Measurements from ENCODE around the gene BICDL1.
"Not testable (repeated sequence)": the region's sequence is repeated elsewhere in the genome, so short reads cannot be mapped to it uniquely, and the experiment has no call there.

The BICDL1 gene

DNA sequence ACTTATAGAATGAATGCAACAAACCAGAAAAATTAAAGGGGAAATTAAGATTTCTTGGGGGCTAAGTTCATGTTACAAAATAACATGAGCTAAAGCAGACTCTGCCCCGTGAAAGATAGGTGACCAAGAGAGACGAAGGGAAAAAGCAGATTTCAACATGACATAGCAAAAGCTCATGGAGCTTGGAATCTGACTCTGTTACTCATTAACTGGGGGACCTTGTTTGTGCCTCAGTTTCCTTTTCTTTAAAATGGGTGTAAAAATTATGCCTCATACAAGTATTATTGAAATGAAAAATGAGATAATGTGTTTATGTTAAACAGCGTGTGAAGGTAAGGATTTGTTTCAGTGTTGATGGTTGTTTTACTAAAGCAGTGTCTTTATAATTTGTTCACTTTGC is 11.5 kb downstream of the BICDL1 start:
- no peak for DNase-seq (ENCODE audit: extremely low read depth in 1 of 2, low read depth in 1 of 2)

DNA sequence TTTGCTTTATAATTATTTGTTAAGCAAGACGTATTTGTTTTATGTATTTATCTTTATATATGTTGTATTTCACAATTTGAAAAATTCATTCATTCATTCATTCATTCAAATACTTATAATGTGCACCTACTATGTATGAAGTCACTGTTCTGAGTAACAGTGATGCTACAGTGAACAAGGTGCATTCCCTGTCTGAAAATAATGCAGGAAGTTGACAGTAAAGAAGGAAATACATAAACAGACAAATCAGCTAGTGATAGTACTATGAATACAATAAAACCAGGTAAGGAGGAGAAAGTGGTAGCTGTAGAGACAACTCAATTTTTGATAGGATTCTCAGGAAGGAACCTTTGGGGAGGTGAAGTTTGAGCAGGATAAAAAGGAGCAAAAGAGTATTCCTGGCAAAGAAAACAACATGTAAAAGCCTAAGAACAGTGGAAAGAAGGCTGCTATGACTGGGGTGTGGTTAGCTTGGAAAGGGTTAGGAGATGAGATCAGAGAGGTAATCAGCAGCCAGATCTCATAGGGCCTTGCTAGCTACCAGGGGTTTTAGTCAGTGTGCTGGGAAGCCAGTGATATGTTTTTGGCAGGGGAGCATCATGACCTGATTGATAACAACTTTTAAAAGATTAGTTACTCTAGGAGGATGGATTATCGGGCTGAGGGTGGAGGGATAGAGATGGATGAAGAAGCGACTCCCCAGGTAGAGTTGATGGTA is 17.4 kb downstream of the BICDL1 start:
- no peak for DNase-seq (ENCODE audit: extremely low read depth in 1 of 2, low read depth in 1 of 2)

DNA sequence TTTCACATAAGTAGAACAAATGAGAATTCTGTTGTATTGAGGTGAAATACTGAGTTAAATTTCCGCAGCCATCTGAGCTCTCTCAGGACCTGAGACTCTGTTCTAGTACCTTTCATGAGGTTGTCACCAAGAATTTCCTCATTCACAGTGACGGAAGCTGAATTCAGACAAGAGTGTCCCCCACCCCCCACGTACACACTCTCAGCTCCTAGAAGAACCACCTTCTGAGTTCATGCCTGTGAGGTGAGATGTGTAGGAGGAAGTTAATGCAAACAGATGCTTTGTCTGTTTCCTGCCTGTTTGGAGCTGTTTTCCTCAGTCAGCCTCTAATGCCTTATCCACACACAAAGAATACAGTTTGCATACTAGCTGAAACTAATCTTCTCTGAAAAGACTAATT is 18.2 kb downstream of the BICDL1 start:
- peak in 1 of 2 donors; percentile 75 for DNase-seq (ENCODE audit: extremely low read depth in 1 of 2, low read depth in 1 of 2)

DNA sequence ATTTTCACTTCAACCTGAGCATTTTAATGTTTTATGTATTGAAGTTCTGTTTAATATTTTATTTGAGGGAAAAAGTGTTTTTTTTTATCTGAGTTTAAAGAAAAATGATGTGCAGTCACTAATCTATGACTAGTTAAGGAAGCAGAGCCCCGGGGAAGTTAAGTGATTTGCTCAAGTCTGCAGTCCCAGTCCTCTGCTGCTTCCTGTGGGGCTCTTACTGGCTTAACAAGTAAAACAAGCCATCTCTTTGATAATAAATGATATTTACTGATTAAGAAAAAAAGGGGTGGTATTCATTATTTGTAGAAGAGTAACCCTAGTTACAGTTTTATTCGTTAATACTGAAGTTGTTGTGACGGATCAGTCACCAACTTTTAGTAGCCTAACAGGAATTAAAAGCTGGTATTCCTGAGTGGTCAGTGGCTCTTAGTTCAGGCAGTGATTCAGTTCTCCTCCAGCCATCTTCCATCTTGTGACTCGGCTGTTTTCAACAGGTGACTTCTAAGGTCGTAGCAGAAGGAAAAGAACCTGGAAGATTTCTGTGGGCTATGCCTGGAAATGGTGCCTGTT is 21.7 kb downstream of the BICDL1 start:
- DNase-seq (ENCODE audit: extremely low read depth in 1 of 2, low read depth in 1 of 2), result no peak

DNA sequence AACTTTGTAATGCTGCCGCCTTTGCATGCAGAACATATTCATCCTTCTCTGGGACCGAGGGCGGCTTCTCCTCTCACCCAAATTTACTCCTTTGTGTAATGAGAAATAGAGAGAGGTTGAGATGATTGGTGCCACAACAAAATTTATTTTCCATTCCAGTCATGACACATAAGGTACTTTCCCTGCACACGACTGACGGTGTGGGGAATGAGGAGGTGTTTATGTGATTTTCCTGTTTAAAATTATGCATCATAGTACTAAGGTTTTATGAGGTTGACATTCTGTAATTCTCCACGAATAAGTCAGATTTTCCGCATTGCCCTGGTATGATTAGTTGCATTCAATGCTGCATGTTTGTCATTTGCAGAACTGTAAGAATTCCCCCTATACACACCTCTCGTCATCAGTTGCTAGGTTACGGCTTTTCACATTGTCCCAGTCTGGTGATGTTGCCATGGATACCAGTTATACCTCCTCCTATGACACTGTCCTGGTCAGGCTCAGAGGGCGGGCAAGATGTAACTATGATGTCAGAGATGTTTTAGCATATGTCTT is 23.1 kb downstream of the BICDL1 start:
- peak in 1 of 2 donors; percentile 85 for DNase-seq (ENCODE audit: extremely low read depth in 1 of 2, low read depth in 1 of 2)

DNA sequence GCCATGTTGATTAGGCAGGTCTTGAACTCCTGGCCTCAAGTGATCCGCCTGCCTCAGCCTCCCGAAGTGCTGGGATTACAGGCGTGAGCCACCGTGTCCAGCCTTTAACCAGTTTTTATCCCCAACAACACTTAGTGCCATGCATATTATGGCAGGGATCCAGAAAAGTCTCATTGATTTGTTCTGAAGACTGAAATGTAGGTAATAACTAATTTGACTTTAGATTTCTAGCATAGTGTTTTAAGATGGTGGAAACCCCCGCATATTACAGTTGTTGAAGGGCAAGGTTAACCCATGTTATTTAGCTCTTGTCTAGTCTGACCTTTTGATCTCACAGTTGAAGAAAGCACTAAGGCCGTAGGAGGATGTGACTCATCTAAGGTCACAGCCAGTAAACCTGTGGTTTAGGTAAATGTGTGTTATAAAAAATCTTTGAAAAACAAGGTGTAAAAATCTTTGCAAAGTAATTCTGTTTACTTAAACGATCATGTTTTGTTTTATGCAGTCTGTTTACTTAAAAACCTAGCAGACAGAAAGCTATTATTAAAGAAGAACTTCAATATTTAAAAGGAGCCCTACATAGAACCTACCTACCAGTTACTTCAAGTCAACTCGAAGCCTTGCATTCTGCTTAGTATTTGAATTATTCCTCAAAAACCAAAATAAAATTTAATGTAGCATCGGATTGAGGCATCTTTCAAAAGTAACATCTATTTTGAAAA is 24.8 kb downstream of the BICDL1 start:
- no peak for DNase-seq (ENCODE audit: extremely low read depth in 1 of 2, low read depth in 1 of 2)

DNA sequence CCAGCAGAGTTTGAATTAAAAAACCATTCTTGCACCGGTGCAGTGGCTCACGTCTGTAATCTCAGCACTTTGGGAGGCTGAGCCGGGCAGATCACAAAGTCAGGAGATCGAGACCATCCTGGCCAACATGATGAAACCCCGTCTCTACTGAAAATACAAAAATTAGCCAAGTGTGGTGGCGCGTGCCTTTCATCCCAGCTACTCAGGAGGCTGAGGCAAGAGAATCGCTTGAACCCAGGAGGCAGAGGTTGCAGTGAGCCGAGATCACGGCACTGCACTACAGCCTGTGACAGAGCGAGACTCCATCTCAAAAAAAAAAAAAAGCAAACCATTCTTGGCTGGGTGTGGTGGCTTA is 25.3 kb downstream of the BICDL1 start:
- not testable (repeated sequence) for DNase-seq (ENCODE audit: extremely low read depth in 1 of 2, low read depth in 1 of 2)

DNA sequence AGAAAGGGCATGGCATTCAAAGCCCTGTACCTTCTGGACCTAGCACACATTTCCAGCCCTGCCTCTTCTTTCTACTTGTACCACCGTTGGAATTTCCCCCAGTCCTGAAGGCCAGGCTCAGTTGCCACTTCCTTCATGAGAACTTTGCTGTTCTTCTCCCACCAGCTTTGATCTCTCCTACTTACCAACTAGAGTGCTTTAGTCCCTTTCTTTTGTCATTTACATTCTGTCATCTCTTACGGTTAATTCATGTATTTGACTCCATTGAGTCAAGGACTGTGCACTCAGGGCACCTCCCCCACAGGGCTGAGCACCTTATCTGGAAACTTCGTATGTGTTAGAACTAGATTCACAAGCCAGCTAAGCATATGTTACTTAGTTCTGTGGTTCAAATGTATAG is 26.3 kb downstream of the BICDL1 start:
- DNase-seq (ENCODE audit: extremely low read depth in 1 of 2, low read depth in 1 of 2), result peak in 1 of 2 donors; percentile 75

DNA sequence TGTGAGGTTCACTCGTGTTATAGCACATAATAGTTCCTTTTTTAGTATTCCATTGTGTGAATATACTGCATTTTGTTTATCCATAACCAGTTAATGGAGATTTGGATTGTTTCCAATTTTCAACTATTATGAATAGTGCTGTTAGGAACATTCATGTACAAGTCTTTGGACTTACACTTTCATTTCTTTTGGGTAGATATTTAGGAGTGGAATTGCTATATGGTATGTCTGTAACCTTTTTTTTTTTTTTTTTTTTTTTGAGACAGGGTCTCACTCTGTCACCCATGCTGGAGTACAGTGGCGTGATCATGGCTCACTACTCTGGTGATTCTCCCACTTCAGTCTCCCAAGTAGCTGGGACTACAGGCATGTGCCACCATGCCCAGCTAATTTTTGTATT is 27.2 kb downstream of the BICDL1 start:
- not testable (repeated sequence) for DNase-seq (ENCODE audit: extremely low read depth in 1 of 2, low read depth in 1 of 2)

DNA sequence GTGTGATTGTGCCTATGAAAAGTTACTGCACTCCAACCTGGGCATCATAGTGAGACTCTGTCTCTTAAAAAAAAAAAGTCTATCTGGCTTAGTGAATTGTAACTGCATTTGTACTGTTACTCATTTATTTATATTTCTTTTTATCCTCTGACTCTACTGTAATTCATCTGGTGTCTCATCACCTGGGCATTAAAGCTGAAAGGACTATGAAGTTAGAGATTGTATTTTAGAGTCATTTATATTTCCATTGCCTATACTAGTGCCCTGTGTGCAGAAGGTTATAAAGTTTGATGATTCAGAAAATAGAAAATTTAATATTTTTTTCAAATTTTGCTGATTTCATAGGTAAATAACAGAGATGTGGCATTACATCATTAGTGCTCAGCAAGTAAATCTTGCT is 30.2 kb downstream of the BICDL1 start:
- no peak for DNase-seq (ENCODE audit: extremely low read depth in 1 of 2, low read depth in 1 of 2)

DNA sequence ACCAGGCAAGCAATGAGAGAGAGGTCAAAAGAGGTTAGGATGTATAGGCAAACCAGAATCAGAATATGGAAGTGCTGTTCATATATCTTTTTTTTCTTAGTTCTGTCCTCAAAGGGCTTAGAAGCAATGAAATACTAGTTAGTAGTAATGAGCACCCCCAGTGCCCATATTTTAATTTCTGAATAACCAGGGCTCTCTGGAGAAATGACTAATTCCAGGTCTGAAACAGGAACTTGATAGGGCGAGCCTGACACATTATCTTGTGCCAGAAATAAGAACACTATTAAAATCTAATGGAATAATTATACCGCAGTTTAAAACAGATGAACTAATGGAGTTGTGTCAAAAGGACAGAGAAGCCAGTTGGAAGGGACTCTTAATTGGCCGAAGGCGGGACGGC is 30.9 kb downstream of the BICDL1 start:
- DNase-seq (ENCODE audit: extremely low read depth in 1 of 2, low read depth in 1 of 2), result no peak

DNA sequence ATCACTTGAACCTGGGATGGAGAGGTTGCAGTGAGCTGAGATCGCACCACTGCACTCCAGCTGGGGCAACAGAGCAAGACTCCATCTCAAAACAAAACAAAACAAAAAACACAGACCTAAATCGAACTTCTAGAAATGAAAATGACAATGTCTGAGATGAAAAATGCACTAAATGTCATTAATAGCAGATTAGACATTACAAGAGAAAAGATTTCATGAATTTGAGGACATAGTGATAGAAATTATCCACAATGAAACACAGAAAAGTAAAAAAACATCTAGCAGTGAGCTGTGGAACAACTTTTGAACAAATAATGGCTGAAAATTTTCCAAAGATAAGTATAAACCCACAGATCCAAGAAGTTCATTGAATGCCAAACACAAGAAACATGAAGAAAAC is 35.2 kb downstream of the BICDL1 start:
- no peak for DNase-seq (ENCODE audit: extremely low read depth in 1 of 2, low read depth in 1 of 2)

DNA sequence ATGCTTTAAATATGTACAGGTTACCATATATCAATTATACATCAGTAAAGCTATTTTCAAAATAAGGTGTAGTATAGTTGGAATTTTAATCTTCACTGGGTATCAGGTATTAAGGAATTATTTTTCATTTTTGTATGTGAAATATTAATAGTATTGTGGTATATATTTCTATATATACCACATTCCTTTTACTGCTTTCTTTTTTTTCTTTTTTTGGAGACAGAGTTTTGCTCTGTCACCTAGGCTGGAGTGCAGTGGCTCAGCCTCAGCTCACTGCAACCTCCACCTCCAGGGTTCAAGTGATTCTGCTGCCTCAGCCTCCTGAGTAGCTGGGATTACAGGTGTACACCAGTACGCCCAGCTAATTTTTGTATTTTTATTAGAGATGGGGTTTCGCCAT is 36.6 kb downstream of the BICDL1 start:
- no peak for DNase-seq (ENCODE audit: extremely low read depth in 1 of 2, low read depth in 1 of 2)

DNA sequence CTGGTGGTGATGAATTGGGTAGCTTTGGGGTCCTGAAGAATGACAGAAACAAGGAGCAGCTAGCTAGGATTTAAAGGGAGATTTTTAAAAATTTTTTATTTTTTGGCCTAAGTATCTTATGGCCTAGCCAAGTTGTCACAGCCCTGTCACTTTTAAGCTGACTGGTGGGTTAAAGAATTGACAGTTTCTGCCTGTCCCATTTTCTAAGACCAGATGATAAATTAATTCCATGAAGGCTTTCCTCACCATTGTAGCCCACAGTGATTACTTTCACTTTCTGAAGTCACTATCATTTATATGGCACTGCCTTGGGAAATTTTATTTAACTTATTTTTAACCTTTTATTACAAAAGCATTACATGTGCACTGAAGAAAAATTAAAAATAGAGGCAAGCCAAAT is 43.2 kb downstream of the BICDL1 start:
- DNase-seq (ENCODE audit: extremely low read depth in 1 of 2, low read depth in 1 of 2), result no peak

DNA sequence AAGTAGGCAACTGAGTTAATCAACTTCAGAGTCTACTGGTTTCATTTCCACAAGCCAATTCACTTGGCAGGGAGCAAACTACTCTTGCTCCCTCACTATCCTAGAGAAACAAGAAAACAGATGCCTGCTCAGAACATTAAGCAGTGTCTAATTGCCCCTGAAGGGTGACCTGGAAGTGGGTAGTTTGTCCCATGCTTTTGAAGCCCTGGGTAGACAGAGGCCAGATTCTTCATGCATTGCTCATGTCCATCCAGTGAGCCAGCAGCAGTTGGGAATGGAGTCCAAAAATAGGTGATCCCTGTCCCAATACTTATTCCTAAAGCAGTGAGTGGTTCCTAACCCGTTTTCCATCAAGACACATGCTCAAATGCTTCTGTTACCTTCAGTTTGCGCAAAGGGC is 48.8 kb downstream of the BICDL1 start:
- no peak for DNase-seq (ENCODE audit: extremely low read depth in 1 of 2, low read depth in 1 of 2)

DNA sequence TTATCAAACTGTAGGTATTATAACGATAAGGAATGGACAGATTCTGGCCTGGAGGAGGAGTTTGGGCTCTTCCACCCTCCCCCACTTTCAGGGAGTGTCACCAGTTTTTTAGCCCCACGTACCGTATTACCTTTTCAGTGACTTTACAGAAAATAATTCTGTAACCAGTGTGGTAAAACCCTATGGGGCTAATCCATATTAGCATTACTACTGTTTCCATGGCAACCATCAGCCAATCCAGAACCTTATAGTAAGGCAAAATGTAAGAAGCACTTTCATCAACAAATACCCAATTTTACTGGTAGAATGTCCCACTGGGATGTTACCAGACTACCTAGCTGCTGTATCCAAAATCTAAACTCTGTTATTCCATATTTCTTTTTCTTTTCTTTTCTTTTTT is 50.7 kb downstream of the BICDL1 start:
- no peak for DNase-seq (ENCODE audit: extremely low read depth in 1 of 2, low read depth in 1 of 2)

DNA sequence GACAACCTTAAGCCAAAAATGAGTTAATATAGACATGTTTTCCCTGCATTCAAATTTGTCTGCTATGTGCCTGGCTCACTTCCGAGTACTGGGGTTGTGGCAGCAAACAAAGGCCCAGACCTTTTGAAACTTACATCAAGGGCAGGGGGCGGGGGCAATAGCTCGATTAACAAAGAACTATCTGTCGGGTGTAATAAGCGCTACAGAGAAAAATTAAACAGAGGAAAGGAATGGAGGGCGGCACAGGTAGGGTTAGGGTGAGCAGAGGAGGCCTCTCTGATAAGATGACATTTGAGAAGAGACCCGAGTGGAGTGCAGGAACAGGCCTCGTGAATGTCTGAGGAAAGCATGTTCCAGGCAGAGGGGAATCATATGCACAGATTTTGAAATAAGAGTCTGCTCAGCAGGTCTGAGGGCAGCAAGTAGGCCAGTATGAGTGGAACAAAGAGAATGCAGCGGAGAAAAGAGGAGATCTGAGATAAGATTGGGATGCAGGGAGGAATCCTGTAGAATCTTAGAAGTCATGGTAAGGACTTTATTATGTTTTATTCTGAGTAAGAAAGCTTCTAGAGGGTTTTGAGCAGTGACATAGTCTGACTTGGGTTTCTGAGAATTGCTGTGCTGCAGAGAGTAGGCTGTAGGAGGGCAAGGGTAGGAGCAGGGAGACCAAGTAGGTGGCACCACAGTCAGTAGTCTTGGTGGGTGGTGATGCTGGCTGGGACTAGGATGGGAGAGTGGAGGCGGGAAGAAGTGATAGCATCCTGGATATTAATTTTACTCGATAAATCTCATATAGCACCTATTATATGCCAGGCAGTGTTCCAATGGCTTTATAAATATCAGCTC is 52.6 kb downstream of the BICDL1 start:
- no peak for DNase-seq (ENCODE audit: extremely low read depth in 1 of 2, low read depth in 1 of 2)

DNA sequence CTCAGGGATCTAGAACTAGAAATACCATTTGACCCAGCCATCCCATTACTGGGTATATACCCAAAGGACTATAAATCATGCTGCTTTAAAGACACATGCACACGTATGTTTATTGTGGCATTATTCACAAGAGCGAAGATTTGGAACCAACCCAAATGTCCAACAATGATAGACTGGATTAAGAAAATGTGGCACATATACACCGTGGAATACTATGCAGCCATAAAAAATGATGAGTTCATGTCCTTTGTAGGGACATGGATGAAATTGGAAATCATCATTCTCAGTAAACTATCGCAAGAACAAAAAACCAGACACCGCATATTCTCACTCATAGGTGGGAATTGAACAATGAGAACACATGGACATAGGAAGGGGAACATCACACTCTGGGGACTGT is 56.3 kb downstream of the BICDL1 start:
- not testable (repeated sequence) for DNase-seq (ENCODE audit: extremely low read depth in 1 of 2, low read depth in 1 of 2)

DNA sequence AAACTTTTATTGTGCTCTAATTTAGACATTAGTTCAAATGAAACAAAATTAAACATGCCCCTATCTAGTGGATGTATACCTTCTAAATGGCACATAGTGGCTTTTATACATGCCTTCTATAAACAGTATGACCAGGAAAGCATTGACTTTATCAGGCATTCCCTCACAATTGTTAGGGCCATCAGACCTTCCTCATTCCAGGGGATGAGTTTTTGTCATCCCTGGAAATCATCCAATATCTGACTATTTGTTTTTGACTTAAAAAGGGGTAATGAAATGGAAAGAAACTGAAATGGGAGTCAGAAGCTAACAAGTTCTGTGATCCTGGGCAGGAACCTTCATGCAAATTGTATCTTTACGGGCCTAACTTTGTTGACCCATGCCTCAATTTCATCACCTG is 58.0 kb downstream of the BICDL1 start:
- DNase-seq (ENCODE audit: extremely low read depth in 1 of 2, low read depth in 1 of 2), result no peak

DNA sequence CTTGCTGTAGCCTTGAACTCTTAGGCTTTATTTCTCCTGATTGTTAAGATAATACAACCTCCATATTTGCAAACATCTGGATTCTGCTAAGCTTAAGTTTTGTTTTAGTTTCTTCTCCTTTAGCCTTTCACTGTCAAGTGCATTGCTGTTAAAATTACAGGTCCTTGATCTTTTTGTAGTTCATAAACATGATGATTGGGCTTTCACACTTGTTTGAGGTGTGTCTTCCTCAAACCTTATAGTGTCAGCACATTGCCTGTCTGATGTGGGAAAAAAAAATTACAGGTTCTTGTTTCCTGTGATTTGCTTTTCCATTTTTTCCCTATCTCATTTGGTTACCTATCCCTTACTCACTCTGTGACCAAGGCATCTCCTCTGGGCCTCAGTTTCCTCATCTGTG is 59.2 kb downstream of the BICDL1 start:
- no peak for DNase-seq (ENCODE audit: extremely low read depth in 1 of 2, low read depth in 1 of 2)

DNA sequence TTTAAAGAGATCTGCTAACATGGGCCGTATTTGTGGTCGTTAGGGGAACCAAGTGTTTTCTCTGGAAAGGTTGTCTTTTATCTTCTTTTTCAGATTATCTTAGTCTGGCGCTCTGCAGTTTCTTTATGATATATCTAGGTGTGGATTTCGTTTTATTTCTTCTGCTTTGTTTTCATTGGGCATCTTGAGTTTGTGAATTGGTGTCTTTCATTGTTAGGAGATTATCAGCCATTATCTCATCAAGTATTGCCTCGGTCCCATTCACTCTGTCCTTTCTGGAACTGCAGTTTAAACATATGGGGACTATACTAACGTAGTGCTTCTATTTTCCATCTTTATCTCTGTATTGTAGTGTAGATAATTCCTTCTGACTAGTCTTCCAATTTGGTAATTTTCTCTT is 60.4 kb downstream of the BICDL1 start:
- no peak for DNase-seq (ENCODE audit: extremely low read depth in 1 of 2, low read depth in 1 of 2)
